Nephron (organoid): Measurements from ENCODE around the gene TRMT1.

Experiments
- H3K27ac Mint-ChIP-seq, 3 experiments: 2 replicates each; pipeline ENCODE4 v1.8.0; 2020; ENCODE audit warnings: mixed read lengths in 3 of 3, mild to moderate bottlenecking in 2 of 3, moderate library complexity in 1 of 3
- H3K27me3 Mint-ChIP-seq: 2 replicates; pipeline ENCODE4 v1.8.0; 2021; ENCODE audit warnings: low read depth, mild to moderate bottlenecking, moderate library complexity, mixed read lengths
- H3K36me3 Mint-ChIP-seq: 2 replicates; pipeline ENCODE4 v1.8.0; 2020; ENCODE audit warnings: low read depth, mixed read lengths
- H3K4me1 Mint-ChIP-seq: 2 replicates; pipeline ENCODE4 v1.8.0; 2020; ENCODE audit warnings: mixed read lengths
- H3K4me3 Mint-ChIP-seq, 3 experiments: 2 replicates each; pipeline ENCODE4 v1.8.0; 2020; ENCODE audit warnings: mild to moderate bottlenecking in 3 of 3, mixed read lengths in 3 of 3, moderate library complexity in 2 of 3
- H3K9me3 Mint-ChIP-seq: 2 replicates; pipeline ENCODE4 v1.8.0; 2020; ENCODE audit warnings: mixed read lengths
- TF ChIP-seq, protein P1 (sequence below), 3 experiments: fragments of 200-600 bp; sonication (generic); IDR thresholded peaks; one replicate each; pipeline ENCODE4 v1.5.0; 2021; ENCODE audit warnings: antibody characterized with exemption in 3 of 3; ENCODE audit not compliant: unreplicated experiment in 3 of 3

The TRMT1 gene

DNA sequence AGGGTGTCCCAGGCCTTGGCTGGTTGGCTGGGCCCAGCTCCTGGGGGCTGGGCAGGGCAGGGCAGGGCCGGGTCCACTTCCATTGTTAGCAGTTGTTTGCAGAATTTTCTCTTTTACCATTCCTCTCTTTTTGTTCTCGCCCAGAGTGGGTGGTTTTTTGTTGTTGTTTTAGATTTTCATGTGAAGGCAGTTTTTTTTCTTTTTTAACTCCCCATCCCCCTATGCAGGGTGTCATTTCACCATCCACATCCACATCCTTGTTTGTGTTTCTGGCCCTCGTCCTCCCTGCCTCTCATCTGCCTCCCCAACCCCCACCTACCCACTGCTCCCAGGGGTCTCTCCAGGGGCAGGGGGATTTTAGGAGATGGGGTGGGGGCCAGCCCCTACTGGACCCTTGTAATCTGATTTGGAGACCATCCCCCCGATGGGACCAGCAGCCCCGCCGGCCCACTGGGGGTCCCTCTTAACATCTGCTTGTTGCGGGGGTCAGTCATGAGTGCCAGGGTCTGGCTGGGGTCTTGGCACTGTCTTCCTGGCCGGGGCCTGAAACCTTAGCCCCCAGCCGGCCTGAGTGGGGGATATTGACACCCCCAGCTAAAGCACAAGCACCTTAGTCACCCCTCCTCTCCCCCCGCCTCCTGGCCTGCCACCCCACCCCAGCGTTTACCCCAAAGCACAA is 23.2 kb upstream of the TRMT1 start:
- Mint-ChIP-seq H3K27me3 (no peaks in the 10 kb centered on the region), H3K36me3 (peaks cover 28% of the 10 kb centered on the region), H3K27ac (no peak overlapping the region), H3K4me1 (no peaks in the 10 kb centered on the region), H3K9me3 (no peaks in the 10 kb centered on the region), H3K4me3 (peak overlapping the region in 1 of 3 experiments; percentile 31)
- TF ChIP-seq, protein P1, sequence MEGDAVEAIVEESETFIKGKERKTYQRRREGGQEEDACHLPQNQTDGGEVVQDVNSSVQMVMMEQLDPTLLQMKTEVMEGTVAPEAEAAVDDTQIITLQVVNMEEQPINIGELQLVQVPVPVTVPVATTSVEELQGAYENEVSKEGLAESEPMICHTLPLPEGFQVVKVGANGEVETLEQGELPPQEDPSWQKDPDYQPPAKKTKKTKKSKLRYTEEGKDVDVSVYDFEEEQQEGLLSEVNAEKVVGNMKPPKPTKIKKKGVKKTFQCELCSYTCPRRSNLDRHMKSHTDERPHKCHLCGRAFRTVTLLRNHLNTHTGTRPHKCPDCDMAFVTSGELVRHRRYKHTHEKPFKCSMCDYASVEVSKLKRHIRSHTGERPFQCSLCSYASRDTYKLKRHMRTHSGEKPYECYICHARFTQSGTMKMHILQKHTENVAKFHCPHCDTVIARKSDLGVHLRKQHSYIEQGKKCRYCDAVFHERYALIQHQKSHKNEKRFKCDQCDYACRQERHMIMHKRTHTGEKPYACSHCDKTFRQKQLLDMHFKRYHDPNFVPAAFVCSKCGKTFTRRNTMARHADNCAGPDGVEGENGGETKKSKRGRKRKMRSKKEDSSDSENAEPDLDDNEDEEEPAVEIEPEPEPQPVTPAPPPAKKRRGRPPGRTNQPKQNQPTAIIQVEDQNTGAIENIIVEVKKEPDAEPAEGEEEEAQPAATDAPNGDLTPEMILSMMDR (IDR thresholded peaks at IDR 0.05; ENCODE audit: unreplicated experiment in 3 of 3): no peak

- Mint-ChIP-seq H3K27me3 (no peaks in the 10 kb centered on the region), H3K9me3 (no peaks in the 10 kb centered on the region), H3K4me3 (no peak overlapping the region), H3K36me3 (peaks cover 28% of the 10 kb centered on the region), H3K4me1 (no peaks in the 10 kb centered on the region), H3K27ac (no peak overlapping the region)
- TF ChIP-seq, protein P1 (IDR thresholded peaks at IDR 0.05; ENCODE audit: unreplicated experiment in 3 of 3): no peak
These were observed 22.3 kb upstream of the TRMT1 start for GRCh38 chr19:13138916-13139198.

DNA sequence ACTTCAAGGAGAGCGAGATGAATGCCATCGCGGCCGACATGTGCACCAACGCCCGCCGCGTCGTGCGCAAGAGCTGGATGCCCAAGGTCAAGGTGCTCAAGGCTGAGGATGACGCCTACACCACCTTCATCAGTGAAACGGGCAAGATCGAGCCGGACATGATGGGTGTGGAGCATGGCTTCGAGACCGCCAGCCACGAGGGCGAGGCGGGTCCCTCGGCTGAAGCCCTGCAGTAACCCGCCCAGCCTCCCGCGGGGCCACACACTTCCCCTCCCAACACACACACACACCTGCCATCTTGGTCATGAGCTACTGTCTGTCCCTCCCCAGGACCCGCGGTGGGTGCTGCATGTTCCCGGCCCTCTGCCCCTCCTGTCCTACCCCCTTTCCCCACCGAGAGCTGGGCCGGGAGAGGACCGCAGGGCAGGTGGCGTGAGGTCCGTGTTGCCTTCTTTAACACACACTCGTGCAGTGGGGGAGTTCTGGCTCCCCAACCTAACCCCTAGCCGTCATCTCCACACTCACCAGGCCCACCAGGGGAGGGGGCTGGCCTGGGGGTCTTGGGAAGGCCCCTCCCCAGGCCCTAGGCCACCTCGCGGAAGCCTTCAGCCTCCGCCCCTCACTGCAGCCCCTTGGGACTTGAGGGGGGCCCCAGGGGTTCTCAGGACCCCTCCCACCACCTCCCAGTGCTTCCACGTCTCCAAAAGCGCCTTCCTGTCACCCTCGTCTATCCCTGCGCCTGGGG is 21.8 kb upstream of the TRMT1 start:
- Mint-ChIP-seq H3K36me3 (peaks cover 28% of the 10 kb centered on the region), H3K27ac (no peak overlapping the region), H3K9me3 (no peaks in the 10 kb centered on the region), H3K4me3 (no peak overlapping the region), H3K27me3 (no peaks in the 10 kb centered on the region), H3K4me1 (no peaks in the 10 kb centered on the region)
- TF ChIP-seq, protein P1 (IDR thresholded peaks at IDR 0.05; ENCODE audit: unreplicated experiment in 3 of 3): no peak

- peaks cover 32% of the 10 kb centered on the region for H3K36me3 Mint-ChIP-seq
- H3K9me3 Mint-ChIP-seq: no peaks in the 10 kb centered on the region
- H3K4me3 Mint-ChIP-seq: no peak overlapping the region
- TF ChIP-seq, protein P1 (IDR thresholded peaks at IDR 0.05; ENCODE audit: unreplicated experiment in 3 of 3): no peak
- H3K27ac Mint-ChIP-seq: no peak overlapping the region
- H3K4me1 Mint-ChIP-seq: no peaks in the 10 kb centered on the region
- H3K27me3 Mint-ChIP-seq: no peaks in the 10 kb centered on the region
These were observed 20.8 kb upstream of the TRMT1 start for GRCh38 chr19:13137290-13137794.

- Mint-ChIP-seq H3K9me3 (no peaks in the 10 kb centered on the region), H3K4me3 (no peak overlapping the region), H3K27ac (no peak overlapping the region), H3K4me1 (no peaks in the 10 kb centered on the region), H3K36me3 (peaks cover 28% of the 10 kb centered on the region), H3K27me3 (no peaks in the 10 kb centered on the region)
- TF ChIP-seq, protein P1 (IDR thresholded peaks at IDR 0.05; ENCODE audit: unreplicated experiment in 3 of 3): no peak
These were observed 18.8 kb upstream of the TRMT1 start for GRCh38 chr19:13135068-13136062.
